ENCODE measurements around the gene SLIT3. TPM values are rescaled to one million over a fixed set of nuclear protein-coding genes. Genes with fewer than 3 reads are reported as not detected.

Gene SLIT3
- total RNA-seq, 4 donors from 2014 or later = 41.1 to 86.6 (median 62.7) TPM

- Histone ChIP-seq H3K27ac (replicated peaks in 1 of 4) (no peak overlapping the region), H3K4me1 (peaks cover 0 to 7% (median 3%) of the 10 kb centered on the region in 4 donors), H3K36me3 (no peaks in the 10 kb centered on the region), H3K27me3 (no peaks in the 10 kb centered on the region), H3K9me3 (no peaks in the 10 kb centered on the region), H3K4me3 (no peak overlapping the region)
- intact Hi-C loops (cut with DNase I) = no loop called here
- WGBS = 80% methylated on average over 16 of the region's 16 CpGs
- TF ChIP-seq POLR2AphosphoS5 (IDR thresholded peaks at IDR 0.05) (no peak), EP300 (IDR thresholded peaks at IDR 0.05) (no peak), POLR2A (IDR thresholded peaks at IDR 0.05; ENCODE audit: low read depth) (no peak), CTCF (IDR thresholded peaks at IDR 0.05) (no peak)
- no peak for DNase-seq (ENCODE audit: extremely low spot score)
Observed at GRCh38 chr5:169037466-169037865, 263.5 kb downstream of the SLIT3 start.

GRCh38 chr5:169036079-169036805, 264.7 kb downstream of the SLIT3 start:
- H3K27ac ChIP-seq (replicated peaks in 1 of 4) = no peak overlapping the region
- TF ChIP-seq POLR2A (IDR thresholded peaks at IDR 0.05; ENCODE audit: low read depth) = no peak
- no peak for TF ChIP-seq POLR2AphosphoS5 (IDR thresholded peaks at IDR 0.05)
- TF ChIP-seq EP300 (IDR thresholded peaks at IDR 0.05) = no peak
- TF ChIP-seq CTCF (IDR thresholded peaks at IDR 0.05) = no peak
- intact Hi-C loops (cut with DNase I) = no loop called here
- H3K4me1 ChIP-seq = peaks cover 0 to 13% (median 9%) of the 10 kb centered on the region in 4 donors
- WGBS = 69% methylated on average over 12 of the region's 12 CpGs
- H3K27me3 ChIP-seq = no peaks in the 10 kb centered on the region
- H3K36me3 ChIP-seq = no peaks in the 10 kb centered on the region
- DNase-seq (ENCODE audit: extremely low spot score) = no peak
- no peak overlapping the region for H3K4me3 ChIP-seq
- H3K9me3 ChIP-seq = no peaks in the 10 kb centered on the region

DNA sequence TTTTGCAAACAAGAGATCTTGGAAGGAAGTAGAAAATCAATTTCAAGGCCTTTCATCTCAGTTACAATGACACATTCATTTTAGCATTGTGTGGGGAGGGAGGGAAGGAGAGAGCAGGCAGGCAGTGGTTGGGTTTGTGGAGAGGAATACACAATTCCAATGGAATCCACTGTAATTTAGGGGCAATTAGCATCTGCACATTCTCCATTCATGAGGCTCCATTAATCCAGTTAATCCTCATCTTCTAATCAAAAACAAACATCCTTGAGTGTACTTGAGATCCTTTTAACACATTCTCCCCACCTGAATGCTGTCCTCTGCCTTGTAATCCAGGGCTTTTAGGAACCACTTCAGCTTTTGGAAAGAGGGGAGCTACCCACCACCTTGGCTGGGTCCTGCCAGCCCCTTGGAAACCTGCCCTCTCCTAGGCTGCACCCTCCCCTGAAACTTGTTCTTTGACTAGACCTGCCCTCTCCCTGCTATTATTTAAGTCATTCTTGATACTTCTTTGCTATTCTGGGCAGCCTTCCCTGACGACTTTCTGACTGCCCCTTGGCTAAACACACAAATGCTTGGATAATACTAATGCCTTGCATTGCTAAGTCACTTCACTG, 271.2 kb downstream of the SLIT3 start:
- H3K9me3 ChIP-seq = no peaks in the 10 kb centered on the region
- H3K36me3 ChIP-seq = no peaks in the 10 kb centered on the region
- WGBS = 26% methylated on average over 1 of the region's 1 CpG
- no peaks in the 10 kb centered on the region for H3K27me3 ChIP-seq
- intact Hi-C loops (cut with DNase I) = no loop called here
- peak overlapping the region; percentile 30 to 67 (median 42) for H3K27ac ChIP-seq (replicated peaks in 1 of 4)
- no peak for TF ChIP-seq POLR2A (IDR thresholded peaks at IDR 0.05; ENCODE audit: low read depth)
- TF ChIP-seq POLR2AphosphoS5 (IDR thresholded peaks at IDR 0.05) = no peak
- TF ChIP-seq EP300 (IDR thresholded peaks at IDR 0.05) = no peak
- no peak for TF ChIP-seq CTCF (IDR thresholded peaks at IDR 0.05)
- H3K4me3 ChIP-seq = no peak overlapping the region
- peaks cover 0 to 50% (median 49%) of the 10 kb centered on the region in 4 donors for H3K4me1 ChIP-seq
- DNase-seq (ENCODE audit: extremely low spot score) = no peak

DNA sequence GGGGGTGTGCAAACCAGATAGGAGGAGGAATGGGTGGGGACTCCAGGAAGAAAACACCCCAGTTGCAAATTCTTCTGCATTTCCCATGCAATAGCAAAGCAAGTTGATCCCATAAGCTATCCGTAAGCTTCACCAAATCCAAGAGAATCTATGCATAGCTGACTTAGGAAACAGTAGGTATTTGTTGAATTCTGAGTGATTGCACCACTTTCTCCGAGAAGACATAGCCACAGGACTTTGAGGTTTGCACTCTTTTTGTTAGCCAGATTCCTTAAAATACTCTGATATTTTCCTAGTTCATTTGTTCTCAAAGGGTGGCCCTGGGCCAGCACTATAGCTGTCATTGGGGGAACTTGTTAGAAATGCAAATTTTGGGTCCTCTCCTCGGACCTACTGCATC, 271.9 kb downstream of the SLIT3 start:
- peaks cover 0 to 50% (median 49%) of the 10 kb centered on the region in 4 donors for H3K4me1 ChIP-seq
- no peaks in the 10 kb centered on the region for H3K9me3 ChIP-seq
- H3K36me3 ChIP-seq = no peaks in the 10 kb centered on the region
- intact Hi-C loops (cut with DNase I) = no loop called here
- no peak overlapping the region for H3K4me3 ChIP-seq
- WGBS = 74% methylated on average over 3 of the region's 3 CpGs
- no peak for DNase-seq (ENCODE audit: extremely low spot score)
- no peak overlapping the region for H3K27ac ChIP-seq (replicated peaks in 1 of 4)
- no peak for TF ChIP-seq POLR2A (IDR thresholded peaks at IDR 0.05; ENCODE audit: low read depth)
- no peak for TF ChIP-seq EP300 (IDR thresholded peaks at IDR 0.05)
- TF ChIP-seq POLR2AphosphoS5 (IDR thresholded peaks at IDR 0.05) = no peak
- no peak for TF ChIP-seq CTCF (IDR thresholded peaks at IDR 0.05)
- H3K27me3 ChIP-seq = no peaks in the 10 kb centered on the region

Data from esophagus muscularis mucosa (tissue), 4 donors.